B cell (primary cell): ENCODE results near the gene AMY1C. TPM values are rescaled to one million over a fixed set of nuclear protein-coding genes. Genes with fewer than 3 reads are reported as not detected.

ENCODE experiments used
- ATAC-seq: fragments of 200-7000 bp; cut with Tn5 transposase; one replicate; pipeline ENCODE4 v1.10.0; 2021; ENCODE audit warnings: low read depth, mild to moderate bottlenecking, moderate number of reproducible peaks, moderate library complexity
- CTCF ChIA-PET: fragments of 350-600 bp; sonication (Branson Sonifier 250); formaldehyde crosslinking; loops from one replicate; lab custom pipeline; 2021; ENCODE audit warnings: antibody characterized with exemption, inconsistent platforms; lab: Charles Lee
- POLR2A ChIA-PET: fragments of 350-600 bp; sonication (Branson Sonifier 250); formaldehyde crosslinking; loops from one replicate; lab custom pipeline; 2021; ENCODE audit warnings: antibody characterized with exemption; lab: Charles Lee
- DNase-seq: peaks from one replicate; pipeline ENCODE4 v3.0.0; 2013
- H2AFZ ChIP-seq: 2 replicates; pipeline ENCODE4 v1.6.1; 2012; ENCODE audit warnings: mild to moderate bottlenecking, low read depth, low read length; ENCODE audit not compliant: insufficient read depth, poor library complexity, severe bottlenecking
- H3K27ac ChIP-seq, 2 donors: 1 replicate in 1 of 2; 2 replicates in 1 of 2; pipeline ENCODE4 v1.5.1; 2012 to 2013; ENCODE audit warnings: low read length in 2 of 2, mild to moderate bottlenecking in 2 of 2, moderate library complexity in 1 of 2
- H3K27me3 ChIP-seq, 4 experiments: fragments of 200-600 bp in 1 of 4; sonication (generic) in 1 of 4; replicated peaks in 1 of 4; 1 replicate in 2 of 4; 2 replicates in 2 of 4; pipeline versions ENCODE4 v1.6.1 to v1.7.0; 2013 to 2016; ENCODE audit warnings: low read length in 3 of 4, mild to moderate bottlenecking in 2 of 4, mixed read lengths in 1 of 4, moderate library complexity in 1 of 4; ENCODE audit not compliant: insufficient read depth in 4 of 4, control insufficient read depth in 3 of 4; ENCODE audit errors: control extremely low read depth in 1 of 4
- H3K36me3 ChIP-seq, 2 experiments: replicated peaks in 1 of 2; 1 replicate in 1 of 2; 2 replicates in 1 of 2; pipeline versions ENCODE4 v1.6.1 to v1.7.1; 2013; ENCODE audit warnings: low read length in 1 of 2; ENCODE audit not compliant: insufficient read depth in 2 of 2, control insufficient read depth in 1 of 2; ENCODE audit errors: control extremely low read depth in 1 of 2, extremely low read depth in 1 of 2
- H3K4me1 ChIP-seq, 2 donors: fragments of 200-600 bp in 1 of 2; sonication (generic) in 1 of 2; 1 replicate in 1 of 2; 2 replicates in 1 of 2; pipeline versions ENCODE4 v1.5.1 to v1.6.1; 2013 to 2017; ENCODE audit warnings: low read length in 2 of 2; ENCODE audit not compliant: control insufficient read depth in 2 of 2, insufficient read depth in 2 of 2
- H3K4me2 ChIP-seq: replicated peaks from 2 replicates; pipeline ENCODE3; 2012; ENCODE audit warnings: mild to moderate bottlenecking, low read depth, low read length; ENCODE audit not compliant: poor library complexity, severe bottlenecking
- H3K4me3 ChIP-seq, 5 experiments: fragments of 200-600 bp in 1 of 5; sonication (generic) in 1 of 5; 1 replicate in 3 of 5; 2 replicates in 2 of 5; pipeline versions ENCODE4 v1.5.1 to v1.7.0; 2011 to 2016; ENCODE audit warnings: low read length in 4 of 5, mild to moderate bottlenecking in 4 of 5, low read depth in 2 of 5, control low read depth in 1 of 5, moderate library complexity in 1 of 5; ENCODE audit not compliant: insufficient read depth in 1 of 5; ENCODE audit errors: control extremely low read depth in 1 of 5, extremely low read depth in 1 of 5
- H3K79me2 ChIP-seq: fragments of 200-600 bp; sonication (generic); one replicate; pipeline ENCODE4 v1.6.0; 2016; ENCODE audit warnings: low read length; ENCODE audit not compliant: control insufficient read depth, insufficient read depth
- H3K9ac ChIP-seq: fragments of 200-600 bp; sonication (generic); 2 replicates; pipeline ENCODE4 v1.6.1; 2017; ENCODE audit warnings: mild to moderate bottlenecking, low read length, moderate library complexity
- H3K9me3 ChIP-seq, 3 donors: one replicate each; pipeline versions ENCODE4 v1.6.1 to v1.7.1; 2013; ENCODE audit warnings: low read length in 2 of 3; ENCODE audit not compliant: control insufficient read depth in 2 of 3, insufficient read depth in 1 of 3; ENCODE audit errors: control extremely low read depth in 1 of 3
- H4K20me1 ChIP-seq: 2 replicates; pipeline ENCODE4 v1.6.0; 2012; ENCODE audit warnings: mild to moderate bottlenecking, low read length; ENCODE audit not compliant: insufficient read depth, control insufficient read depth, poor library complexity, severe bottlenecking
- H3K27ac Mint-ChIP-seq: one replicate; pipeline ENCODE4 v1.8.0; 2021; ENCODE audit warnings: mixed read lengths
- H3K27me3 Mint-ChIP-seq: one replicate; pipeline ENCODE4 v1.8.0; 2021; ENCODE audit warnings: mixed read lengths
- H3K4me1 Mint-ChIP-seq: one replicate; pipeline ENCODE4 v1.8.0; 2021; ENCODE audit warnings: mixed read lengths
- H3K4me3 Mint-ChIP-seq: one replicate; pipeline ENCODE4 v1.8.0; 2021; ENCODE audit warnings: mixed read lengths
- H3K9me3 Mint-ChIP-seq: one replicate; pipeline ENCODE4 v1.8.0; 2022; ENCODE audit warnings: mixed read lengths; ENCODE audit not compliant: insufficient read depth
- EZH2 ChIP-seq: IDR thresholded peaks from 2 replicates; pipeline ENCODE4 v1.6.1; 2012; ENCODE audit warnings: borderline replicate concordance, low read depth, mild to moderate bottlenecking, moderate library complexity, low read length; ENCODE audit not compliant: insufficient read depth, poor library complexity, severe bottlenecking
- intact Hi-C: fragments of 100-400 bp; cut with micrococcal nuclease; formaldehyde crosslinking; loops from one replicate; pipeline ENCODE4 v1.10.0; 2022
- polyA plus RNA-seq: library from polyadenylated mRNA; depleted of rRNA; stranded (reverse); fragments of >200 nt; gene quantifications from 2 replicates; pipeline ENCODE4 v1.2.3, GENCODE V29; 2012
- total RNA-seq, 2 donors: library from RNA; stranded (reverse); fragments of 120-200 nt in 1 of 2; gene quantifications; 1 replicate in 1 of 2; 2 replicates in 1 of 2; pipeline versions ENCODE4 v1.2.3 to v1.2.4, GENCODE V29; 2013 to 2022
- TF ChIP-seq, protein P1 (sequence below): fragments of 200-600 bp; IDR thresholded peaks from one replicate; pipeline ENCODE4 v1.8.0; 2022; ENCODE audit warnings: antibody characterized with exemption, mild to moderate bottlenecking

Gene AMY1C
- total and polyA plus RNA-seq, 2 donors (not counting 1 experiment from before 2014, with no cell fraction given): not detected

DNA sequence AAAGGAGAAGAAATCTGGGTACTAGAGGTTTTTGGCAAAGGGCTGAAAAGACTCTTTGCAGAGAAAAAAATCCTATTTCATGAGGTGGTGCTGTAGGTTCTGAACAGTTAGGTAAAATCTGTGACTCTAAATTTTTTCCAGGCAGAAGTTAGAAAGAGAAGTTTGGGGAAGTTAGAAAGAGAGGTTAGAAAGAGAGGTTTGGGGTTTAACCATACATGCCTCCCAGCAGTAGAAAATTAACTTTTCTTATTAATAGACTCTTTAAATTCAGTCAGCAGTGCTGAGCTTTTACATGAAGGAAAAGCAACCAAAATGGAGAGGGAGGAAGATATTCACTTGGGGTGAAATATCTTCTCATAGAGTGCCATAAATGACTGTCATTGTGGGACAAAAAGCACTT is 12.2 kb downstream of the AMY1C start:
- no peaks in the 10 kb centered on the region for H3K9me3 ChIP-seq
- no peak overlapping the region for H3K4me2 ChIP-seq
- DNase-seq: no peak
- H3K36me3 ChIP-seq: no peaks in the 10 kb centered on the region
- H3K4me3 ChIP-seq: no peak overlapping the region
- intact Hi-C loops: no loop called here
- H3K4me3 Mint-ChIP-seq: no peak overlapping the region
- H3K4me1 ChIP-seq: no peaks in the 10 kb centered on the region
- H3K27ac ChIP-seq: no peak overlapping the region
- no peak for ATAC-seq
- no peak for TF ChIP-seq EZH2
- TF ChIP-seq, protein P1, sequence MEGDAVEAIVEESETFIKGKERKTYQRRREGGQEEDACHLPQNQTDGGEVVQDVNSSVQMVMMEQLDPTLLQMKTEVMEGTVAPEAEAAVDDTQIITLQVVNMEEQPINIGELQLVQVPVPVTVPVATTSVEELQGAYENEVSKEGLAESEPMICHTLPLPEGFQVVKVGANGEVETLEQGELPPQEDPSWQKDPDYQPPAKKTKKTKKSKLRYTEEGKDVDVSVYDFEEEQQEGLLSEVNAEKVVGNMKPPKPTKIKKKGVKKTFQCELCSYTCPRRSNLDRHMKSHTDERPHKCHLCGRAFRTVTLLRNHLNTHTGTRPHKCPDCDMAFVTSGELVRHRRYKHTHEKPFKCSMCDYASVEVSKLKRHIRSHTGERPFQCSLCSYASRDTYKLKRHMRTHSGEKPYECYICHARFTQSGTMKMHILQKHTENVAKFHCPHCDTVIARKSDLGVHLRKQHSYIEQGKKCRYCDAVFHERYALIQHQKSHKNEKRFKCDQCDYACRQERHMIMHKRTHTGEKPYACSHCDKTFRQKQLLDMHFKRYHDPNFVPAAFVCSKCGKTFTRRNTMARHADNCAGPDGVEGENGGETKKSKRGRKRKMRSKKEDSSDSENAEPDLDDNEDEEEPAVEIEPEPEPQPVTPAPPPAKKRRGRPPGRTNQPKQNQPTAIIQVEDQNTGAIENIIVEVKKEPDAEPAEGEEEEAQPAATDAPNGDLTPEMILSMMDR: no peak
- H2AFZ ChIP-seq: no peak overlapping the region
- no peaks in the 10 kb centered on the region for H3K27me3 Mint-ChIP-seq
- ChIA-PET CTCF (no interaction called here), POLR2A (no interaction called here)
- H4K20me1 ChIP-seq: no peaks in the 10 kb centered on the region
- H3K9ac ChIP-seq: no peak overlapping the region
- no peaks in the 10 kb centered on the region for H3K79me2 ChIP-seq
- peaks cover 7% of the 10 kb centered on the region for H3K9me3 Mint-ChIP-seq
- no peaks in the 10 kb centered on the region for H3K27me3 ChIP-seq
- H3K27ac Mint-ChIP-seq: no peak overlapping the region
- H3K4me1 Mint-ChIP-seq: no peaks in the 10 kb centered on the region

DNA sequence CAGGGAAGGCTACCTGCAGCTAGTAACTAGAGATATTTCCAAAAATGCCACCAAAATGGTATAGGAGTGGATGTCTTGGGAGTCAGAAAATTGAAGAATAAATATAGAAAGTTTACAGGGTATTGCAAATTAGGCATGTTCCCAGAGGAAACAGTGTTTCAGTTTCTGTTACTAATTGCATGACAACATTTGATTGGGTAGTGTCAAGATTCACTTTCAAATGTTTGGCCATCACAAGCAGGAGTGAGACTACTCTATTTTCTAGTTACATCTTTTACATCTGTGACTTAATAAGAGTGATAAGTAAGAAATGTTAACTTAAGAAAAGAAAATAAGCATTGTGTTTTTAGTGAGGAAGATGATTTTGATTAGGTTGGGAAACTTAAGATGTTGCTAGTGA is 30.2 kb downstream of the AMY1C start:
- no peak overlapping the region for H2AFZ ChIP-seq
- no peak overlapping the region for H3K4me2 ChIP-seq
- no peaks in the 10 kb centered on the region for H4K20me1 ChIP-seq
- H3K9me3 Mint-ChIP-seq: no peaks in the 10 kb centered on the region
- H3K27ac Mint-ChIP-seq: no peak overlapping the region
- no peaks in the 10 kb centered on the region for H3K36me3 ChIP-seq
- H3K27ac ChIP-seq: no peak overlapping the region
- H3K27me3 ChIP-seq: no peaks in the 10 kb centered on the region
- H3K4me1 Mint-ChIP-seq: peaks cover 8% of the 10 kb centered on the region
- peaks cover 5% of the 10 kb centered on the region in 2 donors for H3K4me1 ChIP-seq
- no peak overlapping the region for H3K9ac ChIP-seq
- H3K4me3 Mint-ChIP-seq: no peak overlapping the region
- no peaks in the 10 kb centered on the region for H3K27me3 Mint-ChIP-seq
- no peak for TF ChIP-seq EZH2
- TF ChIP-seq, protein P1: no peak
- H3K79me2 ChIP-seq: no peaks in the 10 kb centered on the region
- no peaks in the 10 kb centered on the region for H3K9me3 ChIP-seq
- intact Hi-C loops: no loop called here
- CTCF ChIA-PET: no interaction called here
- POLR2A ChIA-PET: no interaction called here
- no peak for ATAC-seq
- H3K4me3 ChIP-seq: no peak overlapping the region
- DNase-seq: no peak
